H9 (cell line): ENCODE data around the gene CCDC71L. TPM values are rescaled to one million over a fixed set of nuclear protein-coding genes. Genes with fewer than 3 reads are reported as not detected.

Experiments
- DNase-seq: peaks from one replicate; pipeline ENCODE4 v3.0.0-alpha.2; 2017
- H2AFZ ChIP-seq: one replicate; pipeline ENCODE4 v1.6.1; 2013; ENCODE audit warnings: mild to moderate bottlenecking, low read length, control low read depth, moderate library complexity
- H2AK5ac ChIP-seq: 2 replicates; pipeline ENCODE4 v1.6.1; 2013; ENCODE audit warnings: low read length, control low read depth, mixed read lengths; ENCODE audit not compliant: insufficient read length
- H2BK120ac ChIP-seq: one replicate; pipeline ENCODE4 v1.6.1; 2013; ENCODE audit warnings: low read depth, mild to moderate bottlenecking, low read length, control low read depth, inconsistent platforms; ENCODE audit not compliant: poor library complexity, severe bottlenecking
- H2BK12ac ChIP-seq: 2 replicates; pipeline ENCODE4 v1.6.1; 2013; ENCODE audit warnings: low read length, control low read depth, mixed read lengths, low read depth; ENCODE audit not compliant: insufficient read length
- H2BK15ac ChIP-seq: 2 replicates; pipeline ENCODE4 v1.6.1; 2013; ENCODE audit warnings: low read depth, low read length, control low read depth
- H2BK20ac ChIP-seq: one replicate; pipeline ENCODE4 v1.6.1; 2013; ENCODE audit warnings: low read depth, mild to moderate bottlenecking, low read length, control low read depth, inconsistent platforms; ENCODE audit not compliant: poor library complexity, severe bottlenecking
- H2BK5ac ChIP-seq: 2 replicates; pipeline ENCODE4 v1.6.1; 2013; ENCODE audit warnings: low read length, control low read depth, mixed read lengths; ENCODE audit not compliant: insufficient read length
- H3K14ac ChIP-seq: 2 replicates; pipeline ENCODE4 v1.6.1; 2013; ENCODE audit warnings: low read length, control low read depth; ENCODE audit not compliant: insufficient read depth
- H3K18ac ChIP-seq: 2 replicates; pipeline ENCODE4 v1.6.1; 2013; ENCODE audit warnings: low read depth, mild to moderate bottlenecking, mixed read lengths, low read length, control low read depth; ENCODE audit not compliant: insufficient read length
- H3K23ac ChIP-seq: 2 replicates; pipeline ENCODE4 v1.6.1; 2013; ENCODE audit warnings: low read length, control low read depth, mixed read lengths, low read depth; ENCODE audit not compliant: insufficient read length
- H3K23me2 ChIP-seq: 2 replicates; pipeline ENCODE4 v1.6.1; 2013; ENCODE audit warnings: low read depth, mild to moderate bottlenecking, mixed read lengths, low read length, control low read depth; ENCODE audit not compliant: insufficient read length, poor library complexity, severe bottlenecking
- H3K27ac ChIP-seq: 2 replicates; pipeline ENCODE4 v1.5.1; 2013; ENCODE audit warnings: low read length, control low read depth, mixed read lengths, low read depth; ENCODE audit not compliant: insufficient read length
- H3K27me3 ChIP-seq: 2 replicates; pipeline ENCODE4 v1.6.1; 2013; ENCODE audit warnings: low read length, control low read depth, inconsistent platforms; ENCODE audit not compliant: insufficient read depth
- H3K4ac ChIP-seq: 2 replicates; pipeline ENCODE4 v1.6.1; 2013; ENCODE audit warnings: low read depth, mild to moderate bottlenecking, control low read depth, inconsistent platforms, low read length, moderate library complexity
- H3K4me1 ChIP-seq: 2 replicates; pipeline ENCODE4 v1.6.1; 2013; ENCODE audit warnings: low read length, control low read depth, inconsistent platforms; ENCODE audit not compliant: insufficient read depth
- H3K4me2 ChIP-seq: 2 replicates; pipeline ENCODE4 v1.6.1; 2013; ENCODE audit warnings: low read length, control low read depth, mixed read lengths; ENCODE audit not compliant: insufficient read length, insufficient read depth
- H3K56ac ChIP-seq: 2 replicates; pipeline ENCODE4 v1.6.1; 2013; ENCODE audit warnings: low read depth, mild to moderate bottlenecking, mixed read lengths, low read length, control low read depth; ENCODE audit not compliant: insufficient read length
- H3K79me1 ChIP-seq: 2 replicates; pipeline ENCODE4 v1.6.1; 2013; ENCODE audit warnings: low read depth, mild to moderate bottlenecking, moderate library complexity, low read length, control low read depth, inconsistent platforms; ENCODE audit not compliant: insufficient read depth, poor library complexity, severe bottlenecking
- H3K79me2 ChIP-seq: 2 replicates; pipeline ENCODE4 v1.6.1; 2013; ENCODE audit warnings: low read length, control low read depth, inconsistent platforms; ENCODE audit not compliant: insufficient read depth
- H3K9ac ChIP-seq: 2 replicates; pipeline ENCODE4 v1.6.1; 2013; ENCODE audit warnings: low read length, control low read depth, mixed read lengths; ENCODE audit not compliant: insufficient read length; ENCODE audit errors: extremely low read depth
- H3K9me3 ChIP-seq: one replicate; pipeline ENCODE4 v1.6.1; 2013; ENCODE audit warnings: low read depth, low read length, inconsistent platforms; ENCODE audit not compliant: control insufficient read depth
- H3T11ph ChIP-seq: one replicate; pipeline ENCODE4 v1.6.1; 2013; ENCODE audit warnings: mild to moderate bottlenecking, low read length, control low read depth, inconsistent platforms
- H4K20me1 ChIP-seq: one replicate; pipeline ENCODE4 v1.6.1; 2013; ENCODE audit not compliant: control insufficient read depth, insufficient read length, insufficient read depth
- H4K5ac ChIP-seq: 2 replicates; pipeline ENCODE4 v1.6.1; 2013; ENCODE audit warnings: low read depth, mild to moderate bottlenecking, mixed read lengths, low read length, control low read depth; ENCODE audit not compliant: insufficient read length
- H4K8ac ChIP-seq: replicated peaks from 2 replicates; pipeline ENCODE4 v1.6.1; 2013; ENCODE audit warnings: low read length, control low read depth, mixed read lengths, low read depth; ENCODE audit not compliant: insufficient read length
- H4K91ac ChIP-seq: 2 replicates; pipeline ENCODE4 v1.6.1; 2013; ENCODE audit warnings: low read depth, mild to moderate bottlenecking, moderate library complexity, mixed read lengths, low read length, control low read depth; ENCODE audit not compliant: insufficient read length
- H3K27ac Mint-ChIP-seq, 3 experiments: 2 replicates in 2 of 3; 3 replicates in 1 of 3; pipeline ENCODE4 v1.8.0; 2020 to 2021; ENCODE audit warnings: mixed read lengths in 3 of 3, mild to moderate bottlenecking in 1 of 3, moderate library complexity in 1 of 3
- H3K27me3 Mint-ChIP-seq: 2 replicates; pipeline ENCODE4 v1.8.0; 2021; ENCODE audit warnings: low read depth, mild to moderate bottlenecking, moderate library complexity, mixed read lengths
- H3K36me3 Mint-ChIP-seq, 3 experiments: 2 replicates in 2 of 3; 3 replicates in 1 of 3; pipeline ENCODE4 v1.8.0; 2020 to 2021; ENCODE audit warnings: low read depth in 3 of 3, mixed read lengths in 3 of 3; ENCODE audit not compliant: insufficient read depth in 1 of 3
- H3K4me1 Mint-ChIP-seq, 2 experiments: 2 replicates each; pipeline ENCODE4 v1.8.0; 2020; ENCODE audit warnings: mixed read lengths in 2 of 2
- H3K4me3 Mint-ChIP-seq, 2 experiments: 2 replicates in 1 of 2; 3 replicates in 1 of 2; pipeline ENCODE4 v1.8.0; 2020 to 2021; ENCODE audit warnings: mild to moderate bottlenecking in 2 of 2, mixed read lengths in 2 of 2, moderate library complexity in 1 of 2
- H3K9me3 Mint-ChIP-seq, 2 experiments: 2 replicates in 1 of 2; 3 replicates in 1 of 2; pipeline ENCODE4 v1.8.0; 2020; ENCODE audit warnings: mild to moderate bottlenecking in 2 of 2, mixed read lengths in 2 of 2, moderate library complexity in 1 of 2
- CTCF ChIP-seq: fragments of 200-600 bp; sonication (generic); conservative IDR thresholded peaks from 3 replicates; pipeline ENCODE4 v1.8.0; 2021; ENCODE audit warnings: antibody characterized with exemption, mild to moderate bottlenecking
- WGBS: extraction: QIAGEN DNeasy Blood & Tissue Kit; methylation state at CpG from one replicate; pipeline ENCODE4 v1.1.7; 2013; ENCODE audit warnings: missing lambda C conversion rate, low lambda C conversion rate, mixed read lengths; ENCODE audit not compliant: insufficient read length; ENCODE audit errors: extremely low coverage; 5-methylcytosine and 5-hydroxymethylcytosine counted together
- total RNA-seq: library from RNA; stranded (reverse); gene quantifications from 2 replicates; pipeline ENCODE4 v1.2.1, GENCODE V29; 2021

Gene CCDC71L
- total RNA-seq, 1 experiment from 2014 or later: 13.7 TPM

- no peak overlapping the region for H3K27ac Mint-ChIP-seq
- no peak overlapping the region for H4K8ac ChIP-seq
These were observed 5.1 kb downstream of the CCDC71L start for GRCh38 chr7:106655703-106656498.

More at GRCh38 chr7:106655703-106656498, 5.1 kb downstream of the CCDC71L start:
- H2BK20ac ChIP-seq: no peak overlapping the region
- peaks cover 6% of the 10 kb centered on the region for H3K23me2 ChIP-seq
- H3K79me2 ChIP-seq: no peaks in the 10 kb centered on the region
- no peak overlapping the region for H2BK5ac ChIP-seq
- no peak overlapping the region for H3K4me2 ChIP-seq
- Mint-ChIP-seq H3K36me3 (no peaks in the 10 kb centered on the region), H3K27me3 (no peaks in the 10 kb centered on the region; the same call in 1 of the 2 replicates), H3K4me3 (no peak overlapping the region), H3K4me1 (peaks cover 16 to 19% of the 10 kb centered on the region in 2 experiments), H3K9me3 (no peaks in the 10 kb centered on the region)
- H2BK12ac ChIP-seq: no peak overlapping the region
- no peaks in the 10 kb centered on the region for H3K79me1 ChIP-seq
- no peaks in the 10 kb centered on the region for H3K4me1 ChIP-seq
- no peak overlapping the region for H3K23ac ChIP-seq
- H3K18ac ChIP-seq: no peak overlapping the region
- H2BK120ac ChIP-seq: no peak overlapping the region
- no peak overlapping the region for H3K56ac ChIP-seq
- no peak overlapping the region for H3K4ac ChIP-seq
- H2AK5ac ChIP-seq: no peak overlapping the region
- H3T11ph ChIP-seq: no peak overlapping the region
- no peak overlapping the region for H3K27ac ChIP-seq
- H4K20me1 ChIP-seq: no peaks in the 10 kb centered on the region
- no peak for DNase-seq
- no peak overlapping the region for H2BK15ac ChIP-seq
- no peak for TF ChIP-seq CTCF
- H3K27me3 ChIP-seq: no peaks in the 10 kb centered on the region
- H2AFZ ChIP-seq: no peak overlapping the region
- H4K91ac ChIP-seq: no peak overlapping the region
- H3K9ac ChIP-seq: no peak overlapping the region
- H3K14ac ChIP-seq: no peak overlapping the region
- no CpG with 5 or more reads among the region's 5 CpGs for WGBS
- no peaks in the 10 kb centered on the region for H3K9me3 ChIP-seq
- H4K5ac ChIP-seq: no peak overlapping the region
